ENCODE measurements around the gene CASP12.

The CASP12 gene

GRCh38 chr11:104891135-104891534, 7.1 kb downstream of the CASP12 start:
- DNase-seq (ENCODE audit: low read depth): no peak

- DNase-seq (ENCODE audit: low read depth): no peak
Measured at GRCh38 chr11:104883342-104883741, 14.9 kb downstream of the CASP12 start.

- no peak for DNase-seq (ENCODE audit: low read depth)
Measured at GRCh38 chr11:104881117-104881794, 17.0 kb downstream of the CASP12 start.

GRCh38 chr11:104879514-104880190, 18.6 kb downstream of the CASP12 start:
- DNase-seq (ENCODE audit: low read depth): no peak

GRCh38 chr11:104876861-104877431, 21.3 kb downstream of the CASP12 start:
- DNase-seq (ENCODE audit: low read depth): no peak

GRCh38 chr11:104876324-104876723, 21.9 kb downstream of the CASP12 start:
- no peak for DNase-seq (ENCODE audit: low read depth)

- DNase-seq (ENCODE audit: low read depth): no peak
Measured at GRCh38 chr11:104873252-104873651, 25.0 kb downstream of the CASP12 start.

GRCh38 chr11:104872393-104872792, 25.9 kb downstream of the CASP12 start:
- no peak for DNase-seq (ENCODE audit: low read depth)

GRCh38 chr11:104870910-104871309, 27.4 kb downstream of the CASP12 start:
- DNase-seq (ENCODE audit: low read depth): no peak

- no peak for DNase-seq (ENCODE audit: low read depth)
Measured at GRCh38 chr11:104866815-104867214, 31.4 kb downstream of the CASP12 start.

- no peak for DNase-seq (ENCODE audit: low read depth)
Measured at GRCh38 chr11:104858882-104859775, 39.1 kb downstream of the CASP12 start.

GRCh38 chr11:104856607-104857006, 41.7 kb downstream of the CASP12 start:
- no peak for DNase-seq (ENCODE audit: low read depth)

GRCh38 chr11:104855965-104856364, 42.3 kb downstream of the CASP12 start:
- DNase-seq (ENCODE audit: low read depth): no peak

- DNase-seq (ENCODE audit: low read depth): no peak
Measured at GRCh38 chr11:104853276-104853675, 45.0 kb downstream of the CASP12 start.

- no peak for DNase-seq (ENCODE audit: low read depth)
Measured at GRCh38 chr11:104852811-104853210, 45.4 kb downstream of the CASP12 start.

GRCh38 chr11:104846216-104846615, 52.0 kb downstream of the CASP12 start:
- no peak for DNase-seq (ENCODE audit: low read depth)

GRCh38 chr11:104844451-104844850, 53.8 kb downstream of the CASP12 start:
- DNase-seq (ENCODE audit: low read depth): no peak

GRCh38 chr11:104843150-104843836, 55.0 kb downstream of the CASP12 start:
- DNase-seq (ENCODE audit: low read depth): no peak

- no peak for DNase-seq (ENCODE audit: low read depth)
Measured at GRCh38 chr11:104841973-104842525, 56.2 kb downstream of the CASP12 start.

- no peak for DNase-seq (ENCODE audit: low read depth)
Measured at GRCh38 chr11:104841185-104841584, 57.1 kb downstream of the CASP12 start.

GRCh38 chr11:104837969-104838639, 60.2 kb downstream of the CASP12 start:
- DNase-seq (ENCODE audit: low read depth): no peak

All from stimulated activated CD4-positive, alpha-beta T cell treated with anti-CD3 and anti-CD28 coated beads, Interleukin-2, amount 100 ng/mL, for 4 hours (primary cell).